Smooth muscle cell (in vitro differentiated cells): ENCODE measurements around the gene RAP1GAP2. TPM values are rescaled to one million over a fixed set of nuclear protein-coding genes. Genes with fewer than 3 reads are reported as not detected.
A peak's percentile ranks its signal among the peaks of the same experiment; 100 is the strongest.

Experiments used
- DNase-seq: peaks from one replicate; lab custom pipeline; 2025; ENCODE audit not compliant: unreplicated experiment; lab: John Stamatoyannopoulos, UW
- H2AFZ ChIP-seq: fragments of 200-600 bp; sonication (generic); 2 replicates; pipeline ENCODE4 v1.6.0; 2016; ENCODE audit warnings: antibody characterized with exemption, low read depth, mild to moderate bottlenecking
- H3F3A ChIP-seq: fragments of 200-600 bp; sonication (generic); 2 replicates; pipeline ENCODE4 v1.6.0; 2017; ENCODE audit warnings: antibody characterized with exemption, low read depth
- H3K27ac ChIP-seq: fragments of 200-600 bp; sonication (generic); 2 replicates; pipeline ENCODE4 v1.5.1; 2016; ENCODE audit warnings: low read depth, mild to moderate bottlenecking
- H3K27me3 ChIP-seq: fragments of 200-600 bp; sonication (generic); 2 replicates; pipeline ENCODE4 v1.6.1; 2016; ENCODE audit warnings: low read depth, mild to moderate bottlenecking
- H3K36me3 ChIP-seq: fragments of 200-600 bp; sonication (generic); 2 replicates; pipeline ENCODE4 v1.5.1; 2016; ENCODE audit warnings: low read depth
- H3K4me1 ChIP-seq: fragments of 200-600 bp; sonication (generic); 2 replicates; pipeline ENCODE4 v1.5.1; 2016; ENCODE audit warnings: low read depth
- H3K4me2 ChIP-seq: fragments of 200-600 bp; sonication (generic); 2 replicates; pipeline ENCODE4 v1.6.0; 2016; ENCODE audit warnings: mild to moderate bottlenecking
- H3K4me3 ChIP-seq: fragments of 200-600 bp; sonication (generic); 2 replicates; pipeline ENCODE4 v1.5.1; 2016; ENCODE audit warnings: mild to moderate bottlenecking
- H3K79me2 ChIP-seq: fragments of 200-600 bp; sonication (generic); 2 replicates; pipeline ENCODE4 v1.6.0; 2016; ENCODE audit warnings: low read depth, mild to moderate bottlenecking
- H3K9ac ChIP-seq: fragments of 200-600 bp; sonication (generic); 2 replicates; pipeline ENCODE4 v1.6.0; 2016; ENCODE audit warnings: low read depth
- H3K9me3 ChIP-seq: fragments of 200-600 bp; sonication (generic); replicated peaks from 2 replicates; pipeline ENCODE4 v1.5.1; 2016; ENCODE audit warnings: low read depth
- H4K20me1 ChIP-seq: fragments of 200-600 bp; sonication (generic); 2 replicates; pipeline ENCODE4 v1.6.0; 2016; ENCODE audit warnings: low read depth
- CTCF ChIP-seq: fragments of 200-600 bp; sonication (generic); IDR thresholded peaks from 2 replicates; pipeline ENCODE4 v1.5.1; 2017; ENCODE audit warnings: borderline replicate concordance, mild to moderate bottlenecking, antibody characterized with exemption; ENCODE audit not compliant: insufficient read depth, poor library complexity, severe bottlenecking
- WGBS: methylation state at CpG from one replicate; pipeline ENCODE4 v1.1.7; 2016; ENCODE audit warnings: low lambda C conversion rate; 5-methylcytosine and 5-hydroxymethylcytosine counted together
- polyA plus RNA-seq: library from polyadenylated mRNA; unstranded; fragments of >200 nt; fragmentation: Nextera tagmentation; extraction: Ambion mirVana; gene quantifications from 2 replicates; pipeline ENCODE4 v1.2.1, GENCODE V29; 2016
- total RNA-seq: library from RNA; depleted of rRNA; stranded (reverse); fragments of >200 nt; gene quantifications from 2 replicates; pipeline ENCODE4 v1.2.3, GENCODE V29; 2014

Gene RAP1GAP2
- total RNA-seq, result 0.99 and 1.9 TPM in 2 replicates
- polyA plus RNA-seq, result 0.31 and 0.93 TPM in 2 replicates

GRCh38 chr17:2796164-2797125 is at the start of gene RAP1GAP2:
Gene RAP1GAP2, plus strand, starts transcription at chr17:2796438. Its CDS starts 90 bp downstream, at chr17:2796528.
- TF ChIP-seq CTCF, result no peak
- Histone ChIP-seq H3F3A (no peaks in the 10 kb centered on the region), H3K9me3 (no peaks in the 10 kb centered on the region)

GRCh38 chr17:2749058-2749783 is 47.0 kb upstream of the RAP1GAP2 start, which contains the start of gene CCDC92B:
Gene CCDC92B, minus strand, starts transcription at chr17:2749652. Its CDS starts 14,507 bp downstream, at chr17:2735145.
- H3K4me1 ChIP-seq, result no peaks in the 10 kb centered on the region
- no peak within 1 kb of the TSS for H3K27ac ChIP-seq
- no peaks in the 10 kb centered on the region for H3K9me3 ChIP-seq
- H3K4me2 ChIP-seq, result peak within 1 kb of the TSS; percentile 80
- H3K4me3 ChIP-seq, result peak within 1 kb of the TSS; percentile 2
- H3K9ac ChIP-seq, result no peak within 1 kb of the TSS
- H3K27me3 ChIP-seq, result peaks cover 76% of the 10 kb centered on the region
- TF ChIP-seq CTCF, result no peak
- H3K79me2 ChIP-seq, result no peaks in the 10 kb centered on the region
- no peaks in the 10 kb centered on the region for H4K20me1 ChIP-seq
- WGBS, result 11% methylated on average over 12 of the region's 76 CpGs
- no peak within 1 kb of the TSS for H2AFZ ChIP-seq
- no peaks in the 10 kb centered on the region for H3K36me3 ChIP-seq
- DNase-seq, result no peak
- no peaks in the 10 kb centered on the region for H3F3A ChIP-seq

More at GRCh38 chr17:2796164-2797125, at the start of gene RAP1GAP2:
- Histone ChIP-seq H3K4me2 (no peak within 1 kb of the TSS), H3K4me3 (no peak within 1 kb of the TSS), H3K4me1 (no peaks in the 10 kb centered on the region), H3K27me3 (no peaks in the 10 kb centered on the region), H3K27ac (no peak within 1 kb of the TSS), H3K9ac (no peak within 1 kb of the TSS), H3K79me2 (no peaks in the 10 kb centered on the region), H2AFZ (no peak within 1 kb of the TSS), H3K36me3 (no peaks in the 10 kb centered on the region), H4K20me1 (no peaks in the 10 kb centered on the region)
- WGBS, result 92% methylated on average over 39 of the region's 39 CpGs
- no peak for DNase-seq

GRCh38 chr17:2749784-2750181 is 46.5 kb upstream of the RAP1GAP2 start:
- TF ChIP-seq CTCF, result no peak
- Histone ChIP-seq H3K9ac (no peak overlapping the region), H3K79me2 (no peaks in the 10 kb centered on the region), H2AFZ (no peak overlapping the region), H3K4me1 (no peaks in the 10 kb centered on the region), H4K20me1 (no peaks in the 10 kb centered on the region), H3K4me3 (peak overlapping the region; percentile 2), H3K36me3 (no peaks in the 10 kb centered on the region), H3K4me2 (peak overlapping the region; percentile 80), H3K9me3 (no peaks in the 10 kb centered on the region), H3F3A (no peaks in the 10 kb centered on the region), H3K27ac (no peak overlapping the region), H3K27me3 (peaks cover 81% of the 10 kb centered on the region)
- peak; percentile 53 for DNase-seq
- WGBS, result 2% methylated on average over 34 of the region's 35 CpGs
